ENCODE measurements around the gene PAAF1.
"Not testable (repeated sequence)": the region's sequence is repeated elsewhere in the genome, so short reads cannot be mapped to it uniquely, and the experiment has no call there.

The PAAF1 gene

DNA sequence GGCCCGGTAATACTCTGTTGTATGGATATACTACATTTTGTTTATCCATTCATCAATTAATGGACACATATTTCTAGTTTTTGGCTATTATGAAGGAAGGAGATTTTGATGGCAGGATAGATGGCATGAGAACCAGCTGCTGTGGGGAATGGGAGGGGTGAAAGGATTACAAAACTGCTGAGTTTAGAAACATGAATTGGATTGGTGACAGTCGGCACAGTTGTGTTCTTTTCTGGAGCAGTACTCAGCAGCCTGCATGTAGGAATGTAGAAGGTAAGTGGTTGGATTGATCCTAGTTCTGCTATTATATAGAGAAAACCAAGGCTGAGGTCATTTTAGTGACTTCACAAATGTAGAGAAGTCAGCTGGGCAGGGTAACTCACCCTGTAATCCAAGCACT lies 7.1 kb downstream of the PAAF1 start:
- DNase-seq (ENCODE audit: low read depth) = no peak

DNA sequence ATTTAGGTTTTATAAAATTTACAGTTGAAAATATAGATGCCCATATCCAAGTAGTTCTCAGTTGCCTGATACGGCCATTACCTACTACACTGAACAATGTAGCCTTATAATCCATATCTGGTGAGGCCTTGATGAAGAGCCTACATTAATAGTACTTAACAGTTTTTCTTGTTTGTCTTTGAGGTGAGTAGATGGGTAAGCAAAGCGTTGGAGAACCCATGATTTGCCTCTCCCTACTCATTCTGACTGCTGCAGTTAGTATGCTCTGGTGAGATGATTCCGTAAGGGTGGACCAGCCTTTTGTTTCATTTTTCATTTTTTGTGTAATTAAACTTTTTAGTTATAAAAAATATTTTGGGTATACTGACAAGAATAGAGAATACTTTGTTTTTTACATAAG lies 11.4 kb downstream of the PAAF1 start:
- no peak for DNase-seq (ENCODE audit: low read depth)

DNA sequence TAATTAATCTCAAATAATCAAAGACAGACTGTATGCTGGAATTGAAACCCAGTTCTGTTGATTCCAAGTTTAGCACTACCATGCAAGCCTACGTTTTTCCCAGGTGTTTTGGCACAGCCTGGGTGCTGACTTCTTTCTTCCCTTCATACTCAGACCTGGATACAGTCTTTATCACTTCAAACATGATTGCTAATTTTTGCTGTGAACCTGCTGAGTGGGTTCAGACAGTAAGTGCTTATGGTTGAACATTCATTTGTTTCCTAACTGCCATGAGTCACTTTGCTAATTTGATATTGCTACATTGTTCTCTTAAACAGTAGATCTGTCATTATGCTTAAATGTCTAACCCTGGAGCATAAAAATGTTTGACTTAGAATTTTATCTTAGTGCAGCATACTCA lies 12.2 kb downstream of the PAAF1 start:
- no peak for DNase-seq (ENCODE audit: low read depth)

- DNase-seq (ENCODE audit: low read depth) = no peak
Observed at GRCh38 chr11:73889536-73889935, 12.7 kb downstream of the PAAF1 start.

- no peak for DNase-seq (ENCODE audit: low read depth)
Observed at GRCh38 chr11:73893041-73893440, 16.2 kb downstream of the PAAF1 start.

DNA sequence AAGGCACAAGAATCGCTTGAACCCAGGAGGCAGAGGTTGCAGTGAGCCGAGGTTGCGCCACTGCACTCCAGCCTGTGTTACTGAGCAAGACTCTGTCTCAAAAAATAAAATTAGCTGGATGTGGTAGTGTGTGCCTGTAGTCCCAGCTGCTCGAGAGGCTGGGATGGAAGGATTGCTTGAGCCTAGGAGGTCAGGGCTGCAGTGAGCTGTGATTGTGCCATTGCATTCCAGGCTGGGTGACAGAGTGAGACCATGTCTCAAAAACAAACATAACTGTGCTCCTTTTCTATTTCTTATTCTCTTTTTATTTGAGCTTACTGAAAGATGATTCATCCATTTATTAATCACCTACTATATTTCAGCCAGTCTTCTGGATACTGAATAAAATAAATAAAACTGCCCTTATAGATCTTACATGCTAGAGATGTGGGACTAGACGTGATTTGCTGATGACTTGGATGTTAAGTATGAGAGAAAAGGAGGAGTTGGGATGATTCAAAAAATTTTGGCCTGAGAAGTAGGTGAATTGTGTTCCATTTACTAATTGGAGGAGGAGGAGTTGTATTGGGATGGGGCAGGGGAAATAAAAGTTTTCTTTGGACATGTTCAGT lies 18.0 kb downstream of the PAAF1 start:
- DNase-seq (ENCODE audit: low read depth) = no peak

- DNase-seq (ENCODE audit: low read depth) = no peak
Observed at GRCh38 chr11:73902303-73902702, 25.5 kb downstream of the PAAF1 start.

- no peak for DNase-seq (ENCODE audit: low read depth)
Observed at GRCh38 chr11:73907191-73907590, 30.4 kb downstream of the PAAF1 start.

- DNase-seq (ENCODE audit: low read depth) = no peak
Observed at GRCh38 chr11:73912026-73912425, 35.2 kb downstream of the PAAF1 start.

DNA sequence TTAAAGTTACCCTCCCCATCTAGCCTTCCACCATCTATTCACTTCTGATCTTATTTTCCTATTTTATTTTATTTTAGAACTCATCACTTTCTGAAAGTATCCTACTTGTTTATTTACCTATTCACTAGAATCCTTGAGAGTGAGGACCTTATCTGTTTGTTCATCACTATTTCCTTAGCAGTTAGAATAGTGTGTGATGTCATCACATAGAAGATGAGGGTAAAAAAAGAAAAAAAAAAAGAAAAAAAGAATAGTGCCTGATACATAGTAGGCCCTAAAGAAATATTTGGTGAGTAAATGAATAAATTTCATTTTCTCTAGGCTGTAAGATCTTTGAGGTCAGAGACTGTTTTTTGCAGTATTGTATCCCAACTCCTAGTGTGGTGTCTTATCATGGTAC lies 36.7 kb downstream of the PAAF1 start:
- no peak for DNase-seq (ENCODE audit: low read depth)

DNA sequence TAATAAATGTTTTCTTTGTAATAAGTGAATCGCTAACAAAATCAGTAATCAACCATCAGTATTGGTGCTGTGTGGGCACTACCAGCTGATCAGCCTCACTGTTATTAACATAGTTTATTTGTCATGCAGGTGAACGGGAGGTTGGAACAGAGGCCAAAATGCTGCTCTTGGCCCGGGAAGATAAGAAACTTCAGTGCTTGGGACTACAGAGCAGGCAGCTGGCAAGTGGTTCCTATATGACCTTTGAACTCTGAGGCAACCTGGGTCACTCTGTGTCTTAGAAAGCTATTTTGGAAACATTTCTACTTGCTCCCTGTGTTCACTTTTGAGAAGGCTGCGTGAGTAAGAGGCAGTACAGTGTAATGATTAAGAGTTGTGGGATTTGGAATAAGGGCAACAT lies 37.5 kb downstream of the PAAF1 start:
- DNase-seq (ENCODE audit: low read depth) = no peak

DNA sequence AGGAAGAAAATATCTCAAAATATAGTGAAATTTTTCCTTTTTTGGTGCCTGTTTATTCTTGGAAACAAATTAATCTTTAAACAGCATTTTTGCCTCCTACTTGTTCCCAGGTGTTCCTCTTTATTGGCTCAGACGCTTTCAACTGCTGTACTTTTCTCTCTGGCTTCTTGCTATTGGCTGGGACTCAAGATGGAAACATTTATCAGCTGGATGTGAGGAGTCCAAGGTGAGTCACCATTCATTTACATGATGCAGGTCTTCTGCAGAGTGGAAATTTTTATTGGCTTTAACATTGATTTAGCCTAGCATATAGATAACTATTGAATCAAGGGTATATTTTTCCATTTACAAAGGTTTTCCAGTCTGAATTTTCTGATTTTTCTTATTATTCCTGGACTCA lies 39.6 kb downstream of the PAAF1 start:
- DNase-seq (ENCODE audit: low read depth) = no peak

GRCh38 chr11:73921180-73921579 lies 44.4 kb downstream of the PAAF1 start:
- DNase-seq (ENCODE audit: low read depth) = no peak

GRCh38 chr11:73929388-73929787 lies 52.6 kb downstream of the PAAF1 start:
- DNase-seq (ENCODE audit: low read depth) = no peak

GRCh38 chr11:73931039-73931645 lies 54.3 kb downstream of the PAAF1 start:
- no peak for DNase-seq (ENCODE audit: low read depth)

- no peak for DNase-seq (ENCODE audit: low read depth)
Observed at GRCh38 chr11:73931951-73932350, 55.2 kb downstream of the PAAF1 start.

- DNase-seq (ENCODE audit: low read depth) = no peak
Observed at GRCh38 chr11:73932781-73933180, 56.0 kb downstream of the PAAF1 start.

- not testable (repeated sequence) for DNase-seq (ENCODE audit: low read depth)
Observed at GRCh38 chr11:73936047-73936446, 59.2 kb downstream of the PAAF1 start.

DNA sequence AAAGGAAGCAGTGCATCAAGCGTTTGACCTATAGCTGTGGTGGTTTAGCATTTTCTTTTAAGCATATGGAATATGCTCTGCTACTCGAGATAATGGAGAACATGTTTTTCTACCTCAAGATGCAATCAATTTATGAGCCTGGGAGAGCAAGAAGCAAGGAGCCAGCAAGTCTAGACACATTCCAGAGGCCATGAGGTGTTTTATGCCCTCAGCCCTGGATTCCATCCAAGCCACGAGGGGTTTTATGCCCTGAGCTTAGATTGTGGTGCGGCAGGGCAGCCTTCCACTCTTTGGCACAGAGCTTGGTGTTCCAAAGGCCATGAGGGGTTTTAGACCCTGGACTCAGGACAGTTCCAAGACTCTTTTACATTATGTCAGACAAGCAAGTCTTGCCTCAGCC lies 62.3 kb downstream of the PAAF1 start:
- no peak for DNase-seq (ENCODE audit: low read depth)

GRCh38 chr11:73940801-73941570 lies 64.2 kb downstream of the PAAF1 start:
- DNase-seq (ENCODE audit: low read depth) = no peak

GRCh38 chr11:73942010-73942409 lies 65.2 kb downstream of the PAAF1 start:
- DNase-seq (ENCODE audit: low read depth) = no peak

GRCh38 chr11:73944085-73944484 lies 67.3 kb downstream of the PAAF1 start:
- DNase-seq (ENCODE audit: low read depth) = no peak

DNA sequence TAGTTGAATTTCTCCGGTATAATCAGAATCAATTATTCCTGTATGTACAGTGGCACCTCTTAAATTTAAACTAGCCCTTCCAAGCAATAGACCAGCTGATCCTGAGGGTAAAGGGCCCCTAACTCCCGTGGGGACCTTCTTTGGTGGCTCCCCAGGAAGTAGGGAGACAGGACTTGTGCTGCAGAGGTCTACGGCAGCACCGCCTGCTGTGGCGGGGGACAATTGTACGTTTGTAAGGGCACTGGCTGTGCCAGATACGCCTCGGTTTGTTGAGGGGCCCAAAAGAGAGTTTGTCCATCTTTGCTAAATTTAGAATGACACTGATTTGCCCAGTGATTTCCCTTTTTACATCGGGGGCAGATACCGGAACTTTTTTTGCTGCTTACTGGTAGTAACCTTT lies 68.1 kb downstream of the PAAF1 start:
- DNase-seq (ENCODE audit: low read depth) = no peak

GRCh38 chr11:73945396-73945795 lies 68.6 kb downstream of the PAAF1 start:
- no peak for DNase-seq (ENCODE audit: low read depth)
